ENCODE results near the gene CHCHD4.

CHCHD4 gene

DNA sequence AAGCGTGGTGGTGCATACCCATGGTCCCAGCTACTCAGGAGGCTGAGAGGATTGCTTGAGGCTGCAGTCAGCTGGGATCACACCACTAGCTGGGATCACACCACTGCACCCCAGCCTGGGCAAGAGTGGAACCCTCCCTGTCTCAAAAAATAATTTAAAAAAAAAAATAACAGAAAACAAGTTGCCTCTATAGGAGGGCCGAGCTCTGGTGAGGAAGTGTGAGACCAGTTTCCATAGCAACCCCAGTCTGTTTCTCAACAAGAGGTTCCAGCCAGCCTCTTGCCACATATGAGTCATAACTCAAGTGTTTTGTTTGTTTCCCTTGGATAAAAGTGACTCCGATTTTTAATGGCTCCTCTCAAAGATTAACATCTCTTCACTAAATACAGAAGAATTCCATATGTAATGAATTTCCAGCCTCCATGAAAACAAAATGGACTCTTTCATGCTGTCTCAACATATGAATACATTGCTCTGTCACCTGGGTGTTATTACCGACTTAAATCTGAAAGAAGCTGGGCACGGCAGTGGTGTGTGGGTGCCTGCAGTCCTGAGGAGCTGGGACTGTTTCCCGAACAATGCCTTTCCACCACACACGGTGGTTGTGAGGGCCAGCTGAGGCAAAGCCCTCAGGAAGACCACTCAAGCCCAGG lies 19.9 kb upstream of the CHCHD4 start:
- Mint-ChIP-seq H3K4me3 (peak overlapping the region; percentile 76), H3K4me1 (ENCODE audit: low read depth) (peaks cover 57% of the 10 kb centered on the region), H3K27me3 (no peaks in the 10 kb centered on the region), H3K27ac (peak overlapping the region; percentile 94), H3K9me3 (ENCODE audit: low read depth) (no peaks in the 10 kb centered on the region), H3K36me3 (peaks cover 7% of the 10 kb centered on the region)

DNA sequence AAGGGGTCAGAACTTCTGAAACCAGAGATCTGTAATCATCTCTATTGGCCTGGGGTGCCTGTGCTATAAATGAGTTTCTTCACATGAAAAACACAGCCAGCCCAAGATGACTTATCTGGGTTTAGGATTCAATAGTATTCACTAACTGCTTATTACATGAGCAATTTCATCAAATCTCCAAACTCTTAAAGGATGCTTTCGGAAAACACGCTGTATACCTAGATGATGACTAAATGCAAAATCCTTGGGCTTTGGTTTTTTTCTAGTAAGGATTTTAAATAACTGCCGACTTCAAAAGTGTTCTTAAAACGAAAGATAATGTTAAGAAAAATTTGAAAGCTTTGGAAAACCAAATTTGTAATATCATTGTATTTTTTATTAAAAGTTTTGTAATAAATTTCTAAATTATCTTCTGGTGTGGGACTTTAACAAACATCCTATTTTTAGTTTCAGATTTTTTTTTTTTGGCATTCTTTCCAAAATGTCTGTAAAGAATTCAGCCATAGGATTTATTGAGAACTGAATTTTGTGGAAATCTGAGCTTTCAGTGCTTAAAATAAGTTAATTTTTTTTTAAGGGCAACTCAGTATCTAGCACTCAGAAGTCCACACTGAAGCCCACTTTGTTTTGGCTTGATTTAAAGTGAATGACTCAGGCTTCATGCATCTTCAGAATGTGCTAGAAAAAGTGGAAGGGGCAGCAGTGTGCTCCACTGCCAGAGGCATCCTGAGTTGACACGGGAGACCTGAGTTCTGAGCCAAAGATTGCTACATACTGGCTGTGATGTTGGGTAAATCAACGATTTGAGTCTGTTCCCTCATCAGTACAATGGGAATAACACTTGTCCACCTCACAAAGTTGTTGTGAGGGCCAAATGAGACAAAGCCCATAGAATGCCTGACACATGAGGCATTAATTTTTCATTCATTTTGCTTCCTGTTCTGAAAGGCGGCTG lies 18.9 kb upstream of the CHCHD4 start:
- Mint-ChIP-seq H3K27me3 (no peaks in the 10 kb centered on the region), H3K4me3 (peak overlapping the region; percentile 76)

DNA sequence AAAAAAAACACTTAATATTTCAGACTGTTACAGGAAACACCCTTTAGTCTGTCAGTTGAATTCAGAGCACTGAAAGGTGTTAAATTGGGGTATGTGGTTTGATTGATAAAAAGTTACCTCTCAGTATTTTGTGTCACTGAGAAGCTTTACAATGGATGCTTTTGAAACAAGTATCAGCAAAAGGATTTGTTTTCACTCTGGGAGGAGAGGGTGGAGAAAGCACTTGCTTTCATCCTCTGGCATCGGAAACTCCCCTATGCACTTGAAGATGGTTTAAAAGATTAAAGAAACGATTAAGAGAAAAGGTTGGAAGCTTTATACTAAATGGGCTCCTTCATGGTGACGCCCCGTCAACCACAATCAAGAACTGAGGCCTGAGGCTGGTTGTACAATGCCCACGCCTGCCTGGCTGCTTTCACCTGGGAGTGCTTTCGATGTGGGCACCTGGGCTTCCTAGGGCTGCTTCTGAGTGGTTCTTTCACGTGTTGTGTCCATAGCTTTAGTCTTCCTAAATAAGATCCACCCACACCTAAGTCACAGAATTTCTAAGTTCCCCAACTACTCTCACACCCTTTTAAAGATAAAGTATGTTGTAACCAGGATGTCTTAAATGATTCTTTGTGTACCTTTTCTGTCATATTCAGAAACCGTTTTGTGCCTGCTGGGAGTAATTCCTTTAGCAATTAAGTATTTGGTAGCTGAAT lies 18.0 kb upstream of the CHCHD4 start:
- H3K9me3 Mint-ChIP-seq (ENCODE audit: low read depth): no peaks in the 10 kb centered on the region
- peak overlapping the region; percentile 87 for H3K27ac Mint-ChIP-seq
- H3K4me3 Mint-ChIP-seq: peak overlapping the region; percentile 68
- H3K36me3 Mint-ChIP-seq: peaks cover 4% of the 10 kb centered on the region
- H3K27me3 Mint-ChIP-seq: no peaks in the 10 kb centered on the region
- peaks cover 57% of the 10 kb centered on the region for H3K4me1 Mint-ChIP-seq (ENCODE audit: low read depth)

More for the DNA sequence above, 18.9 kb upstream of the CHCHD4 start:
- H3K9me3 Mint-ChIP-seq (ENCODE audit: low read depth): no peaks in the 10 kb centered on the region
- peak overlapping the region; percentile 94 for H3K27ac Mint-ChIP-seq
- H3K4me1 Mint-ChIP-seq (ENCODE audit: low read depth): peaks cover 57% of the 10 kb centered on the region
- peaks cover 7% of the 10 kb centered on the region for H3K36me3 Mint-ChIP-seq

DNA sequence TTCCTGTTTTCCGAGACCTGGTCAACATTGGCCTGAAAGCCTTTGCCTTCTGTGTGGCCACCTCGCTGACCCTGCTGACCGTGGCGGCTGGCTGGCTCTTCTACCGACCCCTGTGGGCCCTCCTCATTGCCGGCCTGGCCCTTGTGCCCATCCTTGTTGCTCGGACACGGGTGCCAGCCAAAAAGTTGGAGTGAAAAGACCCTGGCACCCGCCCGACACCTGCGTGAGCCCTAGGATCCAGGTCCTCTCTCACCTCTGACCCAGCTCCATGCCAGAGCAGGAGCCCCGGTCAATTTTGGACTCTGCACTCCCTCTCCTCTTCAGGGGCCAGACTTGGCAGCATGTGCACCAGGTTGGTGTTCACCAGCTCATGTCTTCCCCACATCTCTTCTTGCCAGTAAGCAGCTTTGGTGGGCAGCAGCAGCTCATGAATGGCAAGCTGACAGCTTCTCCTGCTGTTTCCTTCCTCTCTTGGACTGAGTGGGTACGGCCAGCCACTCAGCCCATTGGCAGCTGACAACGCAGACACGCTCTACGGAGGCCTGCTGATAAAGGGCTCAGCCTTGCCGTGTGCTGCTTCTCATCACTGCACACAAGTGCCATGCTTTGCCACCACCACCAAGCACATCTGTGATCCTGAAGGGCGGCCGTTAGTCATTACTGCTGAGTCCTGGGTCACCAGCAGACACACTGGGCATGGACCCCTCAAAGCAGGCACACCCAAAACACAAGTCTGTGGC lies 17.1 kb upstream of the CHCHD4 start:
- H3K27ac Mint-ChIP-seq: peak overlapping the region; percentile 87
- H3K36me3 Mint-ChIP-seq: peaks cover 2% of the 10 kb centered on the region
- H3K4me3 Mint-ChIP-seq: peak overlapping the region; percentile 68
- peaks cover 55% of the 10 kb centered on the region for H3K4me1 Mint-ChIP-seq (ENCODE audit: low read depth)
- H3K9me3 Mint-ChIP-seq (ENCODE audit: low read depth): no peaks in the 10 kb centered on the region
- H3K27me3 Mint-ChIP-seq: no peaks in the 10 kb centered on the region

DNA sequence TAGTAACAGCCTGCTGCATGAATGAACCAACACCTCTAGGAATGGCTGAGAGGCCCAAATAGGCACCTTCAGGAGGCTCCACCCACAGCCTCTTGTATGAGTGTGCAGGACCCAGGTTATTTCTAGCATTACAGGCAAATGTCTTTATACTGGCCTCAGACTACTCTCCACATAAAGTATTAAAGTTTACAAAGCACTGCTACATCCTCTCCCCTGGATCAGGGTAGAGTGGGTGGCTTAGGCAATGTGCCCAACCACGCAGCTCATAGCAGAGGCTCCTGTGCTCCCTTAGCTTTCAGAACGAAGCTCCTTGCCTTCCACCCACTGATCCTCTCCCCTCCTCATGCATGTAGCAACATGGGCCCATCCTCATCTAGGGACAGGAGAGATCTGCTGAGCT lies 16.5 kb upstream of the CHCHD4 start:
- Mint-ChIP-seq H3K27ac (peak overlapping the region; percentile 85), H3K9me3 (ENCODE audit: low read depth) (no peaks in the 10 kb centered on the region), H3K4me1 (ENCODE audit: low read depth) (peaks cover 53% of the 10 kb centered on the region), H3K36me3 (peaks cover 3% of the 10 kb centered on the region), H3K4me3 (no peak overlapping the region), H3K27me3 (no peaks in the 10 kb centered on the region)

DNA sequence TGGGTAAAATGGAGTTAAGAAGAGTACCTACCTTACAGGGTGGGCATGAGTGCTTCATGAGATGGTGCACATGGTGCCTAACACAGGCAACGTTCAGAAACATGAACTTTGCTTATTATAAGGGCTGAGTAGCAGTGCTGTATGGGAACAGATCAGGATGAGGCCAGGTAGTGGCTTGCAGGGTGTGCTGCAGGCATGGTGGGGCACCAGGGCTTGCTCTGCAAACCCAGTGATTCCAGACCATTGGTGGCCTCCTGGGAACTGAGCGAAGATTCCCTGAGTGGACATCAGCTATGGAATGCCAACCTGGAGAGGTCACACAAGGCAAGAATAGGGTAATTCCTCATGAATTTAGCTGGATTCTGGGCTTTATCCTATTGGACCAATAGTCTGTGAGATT lies 16.0 kb upstream of the CHCHD4 start:
- Mint-ChIP-seq H3K27me3 (no peaks in the 10 kb centered on the region), H3K4me3 (no peak overlapping the region), H3K36me3 (peaks cover 7% of the 10 kb centered on the region), H3K27ac (no peak overlapping the region), H3K9me3 (ENCODE audit: low read depth) (no peaks in the 10 kb centered on the region), H3K4me1 (ENCODE audit: low read depth) (peaks cover 51% of the 10 kb centered on the region)

DNA sequence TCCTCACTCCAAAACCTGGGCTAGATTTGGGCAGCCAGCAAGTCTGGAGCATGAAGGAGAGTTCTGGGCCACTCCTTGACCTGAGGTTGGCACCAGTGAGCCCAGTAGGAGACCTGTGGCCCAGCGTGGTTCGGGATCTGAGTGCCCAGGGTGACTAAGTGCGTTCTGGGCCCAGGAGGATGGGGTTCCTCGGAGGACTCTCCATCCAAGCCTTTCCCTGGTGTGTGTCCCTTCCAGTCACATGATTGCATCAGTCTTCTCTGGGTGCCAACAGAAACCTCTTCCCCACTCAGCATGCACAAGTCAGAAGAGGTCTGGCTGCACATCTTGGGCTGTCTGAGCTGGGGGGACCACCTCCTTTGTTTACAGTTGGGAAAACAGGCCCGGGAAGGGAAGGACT lies 15.1 kb upstream of the CHCHD4 start:
- Mint-ChIP-seq H3K27me3 (no peaks in the 10 kb centered on the region), H3K4me3 (no peak overlapping the region), H3K27ac (peak overlapping the region; percentile 41), H3K36me3 (peaks cover 7% of the 10 kb centered on the region), H3K4me1 (ENCODE audit: low read depth) (peaks cover 44% of the 10 kb centered on the region), H3K9me3 (ENCODE audit: low read depth) (no peaks in the 10 kb centered on the region)

DNA sequence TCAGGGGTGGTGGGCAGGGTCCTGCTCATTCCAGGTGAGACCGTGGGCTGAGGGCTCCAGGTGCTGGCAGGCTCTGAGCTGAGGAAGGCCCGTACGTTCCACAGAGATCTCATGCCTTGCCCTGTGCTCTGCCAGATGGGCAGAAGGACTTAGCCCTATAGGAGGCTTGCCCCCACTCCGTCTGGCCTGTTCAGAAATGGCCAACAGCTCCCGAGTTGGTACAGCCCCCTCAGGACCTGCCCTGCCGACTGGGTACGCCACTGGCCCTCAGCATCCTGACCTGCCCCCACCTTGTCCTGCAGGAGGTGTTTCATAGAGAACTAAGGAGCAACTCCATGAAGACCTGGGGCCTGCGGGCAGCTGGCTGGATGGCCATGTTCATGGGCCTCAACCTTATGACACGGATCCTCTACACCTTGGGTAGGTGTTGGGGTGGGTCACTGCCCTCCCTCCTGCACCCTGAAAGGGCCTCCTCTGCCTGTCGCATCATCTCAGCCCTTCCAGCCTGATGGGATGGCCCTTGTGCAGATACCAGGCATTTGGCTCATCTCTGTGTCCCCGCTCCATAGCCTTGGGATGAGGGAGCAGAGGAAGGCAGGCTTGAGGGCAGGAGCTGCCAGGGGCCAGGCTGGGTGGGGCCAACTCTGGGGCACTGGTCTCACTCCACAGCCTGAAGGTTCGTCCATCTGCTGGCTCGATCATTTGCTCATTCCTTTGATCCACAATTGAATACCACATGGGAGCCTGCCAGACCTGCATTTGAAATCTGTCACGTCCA lies 14.4 kb upstream of the CHCHD4 start:
- Mint-ChIP-seq H3K27me3 (no peaks in the 10 kb centered on the region), H3K9me3 (ENCODE audit: low read depth) (no peaks in the 10 kb centered on the region), H3K27ac (peak overlapping the region; percentile 41), H3K4me1 (ENCODE audit: low read depth) (peaks cover 37% of the 10 kb centered on the region), H3K36me3 (peaks cover 7% of the 10 kb centered on the region), H3K4me3 (no peak overlapping the region)

DNA sequence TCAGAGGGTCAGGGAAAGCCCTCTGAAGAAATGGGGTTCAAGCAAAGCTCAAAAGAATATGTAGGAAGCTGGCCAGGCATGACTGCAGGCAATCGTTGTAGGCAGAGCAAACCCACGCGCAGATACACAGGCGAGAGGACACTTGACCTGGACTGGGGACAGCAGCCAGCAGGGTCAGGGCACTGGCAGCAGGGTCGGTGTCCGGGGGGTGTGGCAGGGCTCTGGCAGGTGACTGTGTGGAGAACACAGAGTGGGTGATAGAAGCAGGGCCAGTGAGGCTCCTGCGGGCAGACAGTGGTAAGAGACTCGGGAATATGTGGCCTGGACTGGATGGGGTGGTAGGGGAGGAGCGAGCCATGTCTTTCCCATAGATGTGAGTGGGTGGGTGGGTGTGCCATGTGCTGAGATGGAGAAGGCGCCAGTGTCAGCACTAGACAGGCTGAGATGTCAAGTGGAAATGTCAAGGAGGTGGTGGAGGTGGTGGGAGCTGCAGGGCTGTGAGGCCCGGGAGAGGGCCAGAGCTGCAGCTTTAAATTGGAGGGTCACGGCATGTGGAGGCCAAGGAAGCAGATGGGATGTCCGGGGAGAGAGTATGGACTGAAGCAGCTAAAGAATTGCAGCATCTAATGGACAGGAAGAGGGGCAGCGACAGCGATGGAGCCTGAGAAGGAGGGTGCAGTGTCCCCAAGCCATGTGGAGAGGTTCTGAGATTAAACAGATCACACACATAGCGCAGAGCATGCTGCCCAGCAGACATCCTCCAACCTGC lies 13.6 kb upstream of the CHCHD4 start:
- H3K36me3 Mint-ChIP-seq: peaks cover 7% of the 10 kb centered on the region
- no peak overlapping the region for H3K4me3 Mint-ChIP-seq
- H3K27me3 Mint-ChIP-seq: no peaks in the 10 kb centered on the region
- peaks cover 30% of the 10 kb centered on the region for H3K4me1 Mint-ChIP-seq (ENCODE audit: low read depth)
- no peak overlapping the region for H3K27ac Mint-ChIP-seq
- H3K9me3 Mint-ChIP-seq (ENCODE audit: low read depth): no peaks in the 10 kb centered on the region

DNA sequence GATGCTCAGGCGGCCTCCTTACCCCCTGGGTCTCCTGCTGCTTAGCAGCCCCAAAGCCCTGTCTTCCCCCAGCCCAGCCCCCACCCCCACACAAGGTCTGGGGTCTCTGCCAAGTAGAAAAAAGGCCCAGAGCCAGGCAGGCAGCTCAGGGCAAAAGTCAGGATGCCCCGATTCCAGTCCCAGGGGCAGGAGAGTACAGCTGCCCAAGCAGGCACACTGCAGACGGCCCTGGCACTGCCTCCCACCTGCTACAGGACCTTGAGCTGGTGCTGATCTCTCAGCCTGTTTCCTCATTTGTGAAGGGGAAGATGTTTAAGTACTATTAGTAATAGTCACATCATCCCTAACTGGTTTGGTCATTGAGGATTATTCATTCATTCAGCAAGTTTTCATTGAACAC lies 12.8 kb upstream of the CHCHD4 start:
- peaks cover 5% of the 10 kb centered on the region for H3K36me3 Mint-ChIP-seq
- no peaks in the 10 kb centered on the region for H3K27me3 Mint-ChIP-seq
- H3K9me3 Mint-ChIP-seq (ENCODE audit: low read depth): no peaks in the 10 kb centered on the region
- no peak overlapping the region for H3K27ac Mint-ChIP-seq
- no peak overlapping the region for H3K4me3 Mint-ChIP-seq
- H3K4me1 Mint-ChIP-seq (ENCODE audit: low read depth): peaks cover 21% of the 10 kb centered on the region

DNA sequence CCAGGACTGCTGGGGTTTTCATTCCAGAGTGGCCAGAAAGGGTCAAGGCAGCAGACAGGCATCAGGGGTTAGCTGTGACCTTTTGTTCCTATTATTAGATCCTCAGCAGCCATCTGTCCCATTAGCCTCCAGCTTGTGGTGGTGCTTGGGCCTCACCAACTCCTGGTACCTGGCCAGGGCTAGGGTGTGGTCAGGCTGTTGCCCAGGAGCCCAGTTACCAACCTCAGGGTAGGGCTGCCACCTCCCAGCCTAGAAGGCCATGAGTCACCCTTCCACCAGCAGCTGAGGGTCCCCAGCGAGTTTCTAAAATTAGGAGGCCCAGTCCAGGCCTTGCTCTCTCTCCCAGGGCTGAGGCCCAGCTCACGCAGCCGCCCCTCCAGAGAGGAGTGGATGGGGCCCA lies 12.3 kb upstream of the CHCHD4 start:
- no peaks in the 10 kb centered on the region for H3K27me3 Mint-ChIP-seq
- H3K27ac Mint-ChIP-seq: no peak overlapping the region
- H3K4me3 Mint-ChIP-seq: no peak overlapping the region
- H3K36me3 Mint-ChIP-seq: peaks cover 5% of the 10 kb centered on the region
- H3K9me3 Mint-ChIP-seq (ENCODE audit: low read depth): no peaks in the 10 kb centered on the region
- H3K4me1 Mint-ChIP-seq (ENCODE audit: low read depth): peaks cover 17% of the 10 kb centered on the region

DNA sequence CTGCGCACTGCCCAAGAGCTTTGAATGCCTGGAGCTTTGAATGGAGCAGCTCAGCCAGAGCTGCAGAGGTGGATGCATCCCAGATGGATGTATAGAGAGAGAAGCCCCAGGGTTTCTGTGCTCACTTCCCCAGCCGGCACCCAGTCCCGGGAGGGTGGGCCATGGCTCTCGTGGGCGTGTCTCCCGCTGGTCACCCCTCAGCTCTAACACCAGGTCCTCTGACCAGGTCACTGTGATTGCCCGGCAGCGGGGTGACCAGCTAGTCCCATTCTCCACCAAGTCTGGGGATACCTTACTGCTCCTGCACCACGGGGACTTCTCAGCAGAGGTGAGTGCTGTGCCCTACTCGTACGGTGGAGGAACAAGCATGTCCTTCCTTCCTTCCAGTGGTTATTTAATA lies 10.9 kb upstream of the CHCHD4 start:
- H3K27me3 Mint-ChIP-seq: no peaks in the 10 kb centered on the region
- no peak overlapping the region for H3K4me3 Mint-ChIP-seq
- H3K36me3 Mint-ChIP-seq: peaks cover 8% of the 10 kb centered on the region
- peaks cover 3% of the 10 kb centered on the region for H3K4me1 Mint-ChIP-seq (ENCODE audit: low read depth)
- H3K27ac Mint-ChIP-seq: no peak overlapping the region
- no peaks in the 10 kb centered on the region for H3K9me3 Mint-ChIP-seq (ENCODE audit: low read depth)

DNA sequence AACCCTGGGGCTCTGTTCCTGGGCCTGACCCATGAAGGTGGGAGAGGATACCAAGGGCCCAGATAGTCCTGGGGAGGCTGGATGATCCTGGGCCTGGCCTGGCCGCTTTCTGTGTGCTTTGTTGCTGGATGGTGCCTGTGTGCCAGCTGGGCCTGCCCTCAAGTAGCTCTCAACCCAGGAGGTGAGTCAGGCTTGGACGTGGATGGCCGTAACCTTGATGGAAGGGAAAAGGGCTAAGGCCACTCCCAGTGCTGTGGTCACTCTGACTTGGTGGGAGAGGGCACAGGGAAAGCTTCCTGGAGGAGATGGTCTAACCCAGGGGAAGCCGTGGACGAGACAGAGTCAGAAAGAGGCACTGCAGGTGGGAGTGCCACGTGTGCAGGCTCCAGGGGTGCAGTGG lies 9.6 kb upstream of the CHCHD4 start:
- Mint-ChIP-seq H3K9me3 (ENCODE audit: low read depth) (no peaks in the 10 kb centered on the region), H3K36me3 (peaks cover 8% of the 10 kb centered on the region), H3K4me3 (no peak overlapping the region), H3K4me1 (ENCODE audit: low read depth) (no peaks in the 10 kb centered on the region), H3K27ac (no peak overlapping the region), H3K27me3 (no peaks in the 10 kb centered on the region)
